Measurements from ENCODE around the gene NPC1L1.

DNA sequence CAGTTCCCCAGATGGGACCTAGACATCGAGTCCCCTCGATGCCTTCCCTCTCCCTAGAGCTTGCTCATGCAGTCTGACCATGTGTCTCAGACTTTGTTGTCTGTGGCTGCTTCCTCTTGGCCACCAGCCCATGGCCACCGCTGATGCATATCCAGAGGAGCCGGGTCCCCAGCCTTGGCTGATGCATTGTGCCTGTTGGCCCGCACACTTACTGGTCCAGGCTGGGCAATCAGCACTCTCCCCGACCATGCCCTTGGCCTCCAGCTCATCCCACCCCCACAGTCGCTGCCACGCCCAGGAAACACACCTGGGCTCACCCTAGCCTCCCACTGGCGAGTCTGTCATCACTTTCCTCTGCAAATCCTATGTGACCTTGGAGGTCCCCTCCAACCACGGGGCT is 10.1 kb downstream of the NPC1L1 start:
- TF ChIP-seq, protein P1, sequence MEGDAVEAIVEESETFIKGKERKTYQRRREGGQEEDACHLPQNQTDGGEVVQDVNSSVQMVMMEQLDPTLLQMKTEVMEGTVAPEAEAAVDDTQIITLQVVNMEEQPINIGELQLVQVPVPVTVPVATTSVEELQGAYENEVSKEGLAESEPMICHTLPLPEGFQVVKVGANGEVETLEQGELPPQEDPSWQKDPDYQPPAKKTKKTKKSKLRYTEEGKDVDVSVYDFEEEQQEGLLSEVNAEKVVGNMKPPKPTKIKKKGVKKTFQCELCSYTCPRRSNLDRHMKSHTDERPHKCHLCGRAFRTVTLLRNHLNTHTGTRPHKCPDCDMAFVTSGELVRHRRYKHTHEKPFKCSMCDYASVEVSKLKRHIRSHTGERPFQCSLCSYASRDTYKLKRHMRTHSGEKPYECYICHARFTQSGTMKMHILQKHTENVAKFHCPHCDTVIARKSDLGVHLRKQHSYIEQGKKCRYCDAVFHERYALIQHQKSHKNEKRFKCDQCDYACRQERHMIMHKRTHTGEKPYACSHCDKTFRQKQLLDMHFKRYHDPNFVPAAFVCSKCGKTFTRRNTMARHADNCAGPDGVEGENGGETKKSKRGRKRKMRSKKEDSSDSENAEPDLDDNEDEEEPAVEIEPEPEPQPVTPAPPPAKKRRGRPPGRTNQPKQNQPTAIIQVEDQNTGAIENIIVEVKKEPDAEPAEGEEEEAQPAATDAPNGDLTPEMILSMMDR (IDR thresholded peaks at IDR 0.05) = no peak
- TF ChIP-seq POLR2A (IDR thresholded peaks at IDR 0.05) = no peak

All from ovary (tissue), 3 donors.